Right ventricle myocardium inferior (tissue), 1 donor: Measurements from ENCODE around the gene PIK3R3. TPM values are rescaled to one million over a fixed set of nuclear protein-coding genes. Genes with fewer than 3 reads are reported as not detected.

Experiments used
- ATAC-seq: fragments of 200-7000 bp; cut with Tn5 transposase; one replicate; pipeline ENCODE4 v1.9.1; 2020; ENCODE audit warnings: mild to moderate bottlenecking, moderate library complexity
- DNase-seq: peaks from one replicate; pipeline ENCODE4 v3.0.0; 2021; ENCODE audit errors: missing footprints
- intact Hi-C: fragments of 100-400 bp; cut with DNase I; formaldehyde crosslinking; loops from one replicate; pipeline ENCODE4 v1.11.0; 2022
- total RNA-seq: library from RNA; stranded (reverse); fragmentation: NEBNext Ultra II Directional; extraction: Animal tissue kit (Norgen Biotek cat#: 25700); gene quantifications from one replicate; pipeline ENCODE4 v1.2.1, GENCODE V29; 2021
- donor health status: DM: no; HTN: yes; CAD: no; lungs with severe emphysema.

PIK3R3 gene
- total RNA-seq, 1 donor from 2014 or later: 22.6 TPM

DNA sequence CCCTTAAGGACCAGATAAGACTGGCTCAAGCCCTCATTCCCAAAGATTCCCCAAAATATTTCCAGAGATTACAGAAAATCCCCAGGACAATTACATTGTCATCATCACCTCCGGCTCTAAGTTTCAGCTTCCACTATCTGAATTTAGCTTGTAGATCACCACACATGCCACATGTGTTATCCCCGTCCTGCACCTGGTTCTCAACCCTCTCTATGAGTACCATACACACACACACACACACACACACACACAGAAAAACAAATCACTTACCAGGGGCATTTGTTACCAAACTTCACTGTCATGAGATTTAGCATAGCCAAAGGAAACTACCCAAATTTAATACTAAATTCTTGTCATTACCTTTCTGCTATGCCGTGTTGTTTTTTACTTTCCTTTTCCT is 27.1 kb upstream of the PIK3R3 start:
- DNase-seq (no peak), ATAC-seq (no peak)
- intact Hi-C loops: no loop called here

DNA sequence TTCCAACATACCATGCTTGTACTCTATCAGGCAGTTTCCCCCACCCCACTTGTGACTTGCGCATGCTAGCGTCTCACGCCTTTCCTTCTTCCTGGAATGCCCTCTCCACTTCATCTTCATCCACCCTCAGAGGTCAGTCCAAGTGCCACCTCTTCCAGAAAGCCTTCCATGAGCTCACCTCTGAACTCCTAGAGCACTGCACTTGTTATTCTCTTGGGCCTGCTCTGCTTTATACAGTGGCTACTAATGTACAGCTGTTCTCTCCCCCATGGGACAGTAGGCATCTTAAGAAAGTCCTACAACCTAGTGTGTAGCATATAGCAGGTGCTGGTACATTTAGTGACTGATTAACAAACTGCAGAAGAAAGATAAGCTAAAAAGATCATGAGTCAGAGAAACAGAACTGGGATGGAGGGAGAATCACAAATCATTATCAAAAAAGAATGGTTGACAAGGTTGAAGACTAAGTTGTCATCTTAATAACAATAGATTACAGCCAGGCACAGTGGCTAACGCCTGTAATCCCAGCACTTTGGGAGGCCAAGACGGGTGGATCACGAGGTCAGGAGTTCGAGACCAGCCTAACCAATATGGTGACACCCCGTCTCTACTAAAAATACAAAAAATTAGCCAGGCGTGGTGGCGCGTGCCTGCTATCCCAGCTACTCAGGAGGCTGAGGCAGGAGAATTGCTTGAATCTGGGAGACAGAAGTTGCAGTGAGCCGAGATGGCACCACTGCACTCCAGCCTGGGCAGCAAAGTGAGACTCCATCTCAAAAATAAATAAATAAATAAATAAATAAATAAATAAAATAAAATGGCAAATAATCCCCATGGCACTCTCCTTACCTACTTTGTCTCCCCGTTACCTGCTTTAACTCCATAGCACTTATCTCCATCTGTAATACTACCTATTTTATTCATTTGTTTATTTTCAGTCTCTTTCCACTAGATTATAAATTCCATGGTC is 26.2 kb upstream of the PIK3R3 start:
- ATAC-seq (no peak), DNase-seq (no peak)
- intact Hi-C loops: no loop called here

DNA sequence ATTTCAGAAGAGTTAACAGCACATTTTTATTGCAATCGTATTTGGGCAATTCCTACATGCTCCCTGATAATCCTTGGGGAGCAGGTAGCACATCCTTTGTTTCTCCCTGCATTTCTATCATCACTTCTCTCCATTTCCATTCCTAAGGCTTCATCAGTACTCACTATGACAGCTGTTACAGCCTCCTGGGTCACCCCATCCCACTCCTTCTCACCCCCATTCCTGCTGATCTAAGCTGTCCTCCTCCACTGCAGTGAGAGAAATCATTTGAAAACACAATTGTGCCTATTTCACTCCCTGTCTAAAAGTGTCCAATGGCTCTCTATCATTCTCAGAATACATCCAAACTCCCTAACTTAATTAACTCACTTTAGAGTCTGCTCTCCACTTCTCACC is 25.5 kb upstream of the PIK3R3 start:
- no peak for ATAC-seq
- intact Hi-C loops: no loop called here
- no peak for DNase-seq

DNA sequence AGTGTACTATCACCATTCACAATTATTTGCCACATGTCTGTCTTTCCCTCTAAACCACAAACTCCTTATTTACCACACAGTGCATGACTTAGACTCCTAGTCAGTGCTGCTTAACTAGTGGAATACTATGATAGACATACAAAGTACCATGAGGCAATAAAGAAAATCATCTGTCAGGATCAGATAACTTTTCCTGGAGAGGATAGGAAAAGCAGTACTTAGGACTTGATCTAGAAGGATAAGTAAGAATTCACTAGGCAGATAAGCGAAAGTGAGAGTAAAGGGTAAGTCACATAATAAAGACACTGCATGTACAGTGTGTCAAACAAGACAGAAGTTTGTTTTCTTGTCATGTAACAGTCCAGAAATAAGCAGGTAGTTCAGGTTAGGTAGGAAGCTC is 21.3 kb upstream of the PIK3R3 start:
- ATAC-seq: no peak
- no peak for DNase-seq
- intact Hi-C loops: no loop called here

DNA sequence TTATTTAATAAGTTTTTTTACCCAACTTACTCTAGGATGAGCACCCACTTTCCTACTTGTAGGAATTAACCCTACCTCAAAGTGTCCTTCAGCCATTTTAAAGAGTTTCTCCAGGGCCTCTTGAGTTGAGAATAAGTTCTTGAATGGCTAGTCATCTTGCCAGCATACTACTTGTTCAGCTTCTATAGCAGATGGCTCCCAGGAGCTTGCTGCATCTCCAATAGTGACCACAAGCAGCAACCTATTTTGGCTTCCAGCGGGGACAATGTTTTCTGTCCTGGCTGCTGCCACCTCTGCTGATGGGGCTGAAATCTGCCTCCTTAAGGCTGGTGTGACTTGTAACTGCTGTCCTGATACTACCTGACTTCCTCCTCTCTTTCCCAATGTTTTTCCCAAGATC is 20.8 kb upstream of the PIK3R3 start:
- intact Hi-C loops: no loop called here
- ATAC-seq: no peak
- DNase-seq: no peak

DNA sequence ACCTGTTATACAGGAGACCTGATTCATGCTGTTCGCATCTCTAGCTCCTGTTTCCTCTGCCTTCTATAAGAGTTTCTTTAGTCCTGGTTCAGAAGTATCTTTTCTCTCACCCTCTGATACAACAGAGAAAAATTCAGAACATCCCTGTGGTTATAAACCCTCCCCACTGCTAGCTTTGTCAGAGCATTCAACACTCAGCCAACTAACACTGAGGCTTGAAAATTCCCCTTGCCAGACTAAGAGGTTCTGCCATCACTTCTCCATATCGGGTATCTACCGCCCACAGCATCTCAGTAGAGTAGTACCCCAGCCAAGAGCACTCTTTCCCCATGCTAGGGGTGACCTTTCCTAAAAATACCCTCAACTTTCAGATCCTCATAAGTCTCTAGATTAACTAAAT is 19.6 kb upstream of the PIK3R3 start:
- no peak for ATAC-seq

DNA sequence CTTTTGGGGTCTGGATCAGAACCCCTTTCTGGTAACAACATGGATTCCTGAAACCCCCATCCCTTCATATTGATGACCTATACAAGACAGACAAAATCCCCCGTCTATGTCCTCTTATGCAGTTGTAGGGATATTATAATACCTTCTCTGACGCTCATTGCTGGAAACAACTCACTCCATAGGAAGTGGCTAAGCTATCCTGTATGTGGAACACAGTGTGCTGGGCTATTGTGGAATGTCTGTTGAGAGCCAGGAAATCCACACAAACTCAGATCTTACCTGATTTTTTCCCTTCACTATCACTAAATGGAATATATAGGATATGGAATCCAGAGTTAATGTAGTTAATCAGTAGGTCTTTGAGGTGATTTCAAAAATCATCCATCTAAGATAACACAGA is 17.7 kb upstream of the PIK3R3 start:
- DNase-seq (no peak), ATAC-seq (no peak)
- intact Hi-C loops: loop anchor here (1.0 kb wide), 1 partner anchor 16 kb away; no protein-coding TSS in a partner anchor

More for the DNA sequence above, 19.6 kb upstream of the PIK3R3 start:
- intact Hi-C loops: no loop called here
- no peak for DNase-seq

DNA sequence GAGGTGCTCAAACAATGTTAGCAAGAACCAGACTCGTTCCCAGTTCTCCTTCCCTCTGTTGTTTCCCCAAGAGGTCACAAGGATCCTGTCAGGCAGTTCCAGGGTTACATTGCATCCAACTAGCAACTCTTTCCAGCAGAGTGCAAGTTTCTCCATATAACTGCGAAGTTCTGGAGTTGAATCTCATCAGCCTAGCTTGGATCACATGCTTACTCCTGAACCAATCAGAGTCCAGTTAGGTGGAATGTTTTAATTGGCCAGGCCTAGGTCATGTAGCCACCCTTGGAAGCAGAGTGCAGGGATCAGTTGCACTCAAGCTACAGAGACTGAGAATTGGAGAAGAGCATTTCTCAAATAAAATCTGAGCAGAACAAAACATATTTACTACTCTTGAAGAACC is 15.9 kb upstream of the PIK3R3 start:
- DNase-seq: no peak
- no peak for ATAC-seq
- intact Hi-C loops: no loop called here

DNA sequence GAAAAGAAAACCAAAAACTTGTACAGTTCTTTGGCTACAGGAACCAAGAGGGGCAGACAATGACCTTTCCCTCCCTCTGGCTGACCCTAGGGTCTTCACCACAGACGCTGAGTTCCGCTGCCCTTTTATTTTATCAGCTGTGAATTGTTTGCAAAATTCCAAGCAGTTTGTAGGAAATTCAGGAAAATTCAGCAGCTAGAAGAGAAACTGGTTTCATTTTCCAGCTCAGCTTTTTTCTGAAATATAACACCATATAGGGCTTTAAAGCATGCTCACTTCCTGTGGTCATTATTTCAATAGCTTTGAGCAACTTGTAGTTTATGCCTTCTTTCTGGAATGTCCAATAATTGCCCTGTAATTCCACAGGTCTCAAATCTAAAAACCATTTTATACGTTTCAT is 5.5 kb upstream of the PIK3R3 start:
- ATAC-seq (no peak), DNase-seq (no peak)
- intact Hi-C loops: no loop called here

DNA sequence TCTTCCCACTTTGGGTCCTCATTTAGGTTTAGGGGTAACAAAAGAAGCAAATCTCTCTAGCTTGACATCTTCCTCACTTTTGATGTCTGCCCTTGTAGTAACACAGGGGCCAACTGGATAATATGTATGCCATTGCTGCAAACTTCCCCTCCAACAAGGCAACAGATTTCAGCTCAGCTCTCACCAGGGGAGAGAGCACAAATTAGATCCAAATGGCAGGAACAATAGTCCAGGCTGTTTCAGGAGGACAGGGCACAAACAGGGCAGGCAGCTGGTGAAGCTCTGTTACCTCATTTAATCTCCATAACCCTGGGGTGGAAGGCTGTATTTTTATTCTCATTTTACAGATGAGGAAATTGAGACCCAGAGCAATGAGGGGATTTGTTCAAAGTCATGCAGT is 4.3 kb upstream of the PIK3R3 start:
- intact Hi-C loops: no loop called here
- no peak for DNase-seq

DNA sequence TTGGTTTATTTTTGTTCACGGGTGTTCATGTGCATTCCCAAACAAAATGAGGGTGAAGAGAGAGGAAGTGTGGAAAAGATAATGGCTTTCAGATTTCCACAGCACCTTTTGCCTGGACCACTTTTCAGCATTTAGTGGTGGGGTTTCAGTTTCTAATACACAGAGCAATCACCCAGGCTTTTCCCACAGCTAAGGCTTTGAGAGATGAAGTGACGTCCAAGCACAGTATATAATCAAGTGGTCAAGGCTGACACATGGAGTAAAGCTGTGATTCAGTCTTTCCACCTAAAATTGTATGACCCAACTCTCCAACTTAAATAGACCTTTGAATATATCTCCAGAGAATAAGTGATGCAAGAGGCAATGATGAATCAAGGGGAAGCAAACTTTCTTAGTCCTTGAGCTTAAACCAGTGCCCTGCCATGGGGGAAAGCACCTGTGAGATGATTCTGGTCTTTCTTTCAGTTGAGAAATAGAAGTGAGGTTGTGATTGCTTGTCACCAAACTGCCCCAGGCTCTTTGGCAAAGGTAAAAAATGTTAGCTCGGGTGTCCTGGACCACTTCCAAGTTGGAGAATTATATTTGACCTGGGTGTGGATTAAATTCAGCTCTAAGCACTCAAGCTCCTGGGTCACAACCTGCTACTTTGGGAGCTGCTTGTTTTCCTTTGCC is 2.4 kb upstream of the PIK3R3 start:
- ATAC-seq (no peak), DNase-seq (no peak)
- intact Hi-C loops: loop anchor here (5.0 kb wide), 2 partner anchors 97 to 447 kb away; partner anchors contain the start of genes GPBP1L1 and TMEM69

More for the DNA sequence above, 4.3 kb upstream of the PIK3R3 start:
- ATAC-seq: no peak

DNA sequence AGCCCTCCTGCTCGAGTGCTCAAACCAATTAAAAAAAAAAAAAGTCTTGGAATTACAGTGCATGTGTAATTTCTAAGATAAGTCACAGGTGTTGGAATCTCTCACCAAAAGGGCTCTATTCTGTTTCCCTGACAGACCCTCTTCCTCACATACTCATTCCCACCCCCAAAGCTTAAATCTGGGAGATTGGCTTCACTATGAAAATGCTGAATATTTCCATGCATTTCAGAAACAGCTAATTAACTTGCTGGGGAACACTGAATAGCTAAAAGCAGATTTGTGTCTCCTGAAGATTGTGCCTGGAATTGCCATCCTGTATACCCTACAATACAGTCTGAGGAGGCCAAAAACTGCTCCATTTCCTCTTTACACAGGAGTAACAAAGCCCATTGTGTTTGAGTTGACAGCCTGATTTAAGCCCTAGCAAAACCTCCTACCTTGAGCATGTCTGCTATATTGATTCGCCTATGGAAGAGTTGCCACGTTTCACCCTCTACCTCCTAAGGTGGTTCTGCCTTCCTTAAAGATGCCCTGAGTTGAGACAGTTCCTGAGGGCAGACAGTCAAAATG is 1.4 kb upstream of the PIK3R3 start:
- DNase-seq: no peak
- intact Hi-C loops: loop anchor here (1.0 to 5.0 kb wide), 3 partner anchors 37 to 447 kb away; partner anchors contain the start of genes GPBP1L1 and TMEM69

DNA sequence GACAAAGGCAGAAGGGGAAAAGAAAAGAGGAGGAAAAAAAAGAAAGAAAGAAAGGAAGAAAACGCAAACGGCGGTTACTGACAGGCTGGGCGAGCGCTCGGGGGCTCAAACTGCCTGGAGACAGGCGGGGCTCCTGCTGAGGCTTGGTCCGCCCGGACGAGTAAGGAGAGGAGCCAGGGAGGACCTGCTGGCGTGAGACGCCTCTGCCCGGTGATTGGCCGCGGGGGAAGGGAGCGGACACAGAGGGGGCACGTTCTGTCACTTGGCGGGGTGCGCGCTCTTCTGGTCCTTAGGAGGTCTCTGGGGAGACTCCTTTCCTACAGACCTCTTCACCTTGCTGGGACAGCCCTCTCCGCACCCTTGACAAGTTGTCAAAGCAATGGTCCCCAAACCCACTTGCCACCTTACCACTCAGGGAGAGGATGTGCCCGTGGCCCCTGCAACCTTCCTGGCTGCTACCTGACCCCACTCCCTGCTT is 791 bp upstream of the PIK3R3 start:
- ATAC-seq: peak; percentile 52
- intact Hi-C loops: loop anchor here (1.0 to 5.0 kb wide), 3 partner anchors 38 to 446 kb away; partner anchors contain the start of genes GPBP1L1 and TMEM69
- DNase-seq: peak; percentile 85

More for the DNA sequence above, 1.4 kb upstream of the PIK3R3 start:
- ATAC-seq: no peak

DNA sequence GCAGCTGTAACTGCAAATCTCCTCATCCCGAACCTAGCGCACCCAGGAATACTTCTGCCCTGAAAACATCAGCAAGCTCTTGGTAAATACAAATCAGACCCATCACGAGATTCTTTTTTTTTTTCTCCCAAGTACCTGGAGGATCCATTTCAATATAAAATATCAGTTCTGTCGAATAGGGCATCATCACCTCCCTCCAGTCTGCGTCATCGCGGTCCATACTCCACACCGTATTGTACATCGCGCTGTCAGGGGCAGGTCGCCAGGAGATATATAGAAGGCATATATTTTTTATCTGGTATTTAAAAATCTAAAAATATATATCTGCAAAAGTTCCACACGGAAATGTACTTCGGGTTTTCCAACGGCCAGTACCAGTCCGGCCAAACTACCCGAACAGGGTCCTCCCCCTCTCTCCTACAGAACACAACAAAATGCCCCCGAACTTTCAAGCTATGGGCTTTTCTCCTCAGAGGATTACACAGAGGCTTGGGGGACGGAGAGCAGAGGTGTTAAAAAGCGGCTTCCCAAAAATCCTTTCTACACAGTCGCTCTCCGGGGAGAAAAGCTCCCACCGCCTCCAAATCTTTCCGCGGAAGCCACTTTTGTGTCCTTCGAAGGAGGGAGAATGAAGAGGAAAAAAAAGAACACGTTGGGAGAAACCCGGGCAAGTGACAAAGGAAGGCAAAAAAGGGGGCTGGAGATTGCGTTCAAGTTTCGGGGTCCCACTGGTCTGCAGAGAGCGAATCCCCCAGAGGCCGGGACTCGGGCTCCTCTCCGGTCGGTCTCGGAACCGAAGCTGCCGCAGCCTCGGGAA is 509 bp downstream of the PIK3R3 start:
- intact Hi-C loops: loop anchor here (1.0 to 5.0 kb wide), 3 partner anchors 47 to 445 kb away; partner anchors contain the start of genes GPBP1L1 and TMEM69
- ATAC-seq: no peak
- DNase-seq: no peak

DNA sequence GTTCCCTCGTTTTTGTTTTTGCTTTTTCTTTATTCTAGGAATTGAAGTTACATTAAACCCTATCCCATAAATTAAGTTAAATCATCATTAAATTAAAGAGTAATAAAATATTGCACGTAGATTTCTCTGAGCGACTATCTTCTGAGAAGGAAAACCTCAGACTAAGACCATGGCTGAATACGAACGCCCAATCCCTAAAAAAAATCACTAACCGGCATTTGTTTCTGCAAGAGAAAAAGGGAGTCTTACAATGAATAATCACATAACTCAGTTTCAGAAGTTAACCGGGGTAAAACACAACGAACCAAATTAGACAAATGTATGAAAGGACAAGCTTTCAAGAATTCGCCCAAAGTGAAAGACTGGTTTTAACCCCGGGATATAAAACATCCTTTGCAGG is 1.3 kb downstream of the PIK3R3 start:
- intact Hi-C loops: loop anchor here (5.0 kb wide), 2 partner anchors 94 to 444 kb away; partner anchors contain the start of genes GPBP1L1 and TMEM69
- no peak for DNase-seq
- no peak for ATAC-seq

DNA sequence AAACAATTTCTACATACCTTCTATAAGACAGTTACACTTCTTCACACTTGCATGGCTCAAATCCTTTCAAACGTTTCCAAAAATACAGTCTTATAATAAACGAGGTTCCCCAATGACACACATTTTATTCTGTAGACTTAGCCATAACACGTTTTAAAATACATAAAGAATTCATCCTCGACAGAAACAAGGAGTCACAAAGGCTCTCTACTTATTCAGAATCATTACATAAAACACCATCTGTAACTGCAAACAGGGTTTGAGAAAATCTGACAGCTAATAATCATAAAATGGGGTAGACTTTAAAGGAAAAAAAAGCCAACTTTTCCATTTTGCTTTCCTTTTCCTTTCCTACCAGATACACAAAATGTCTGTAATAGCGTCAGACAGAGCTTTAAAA is 1.8 kb downstream of the PIK3R3 start:
- intact Hi-C loops: loop anchor here (5.0 kb wide), 2 partner anchors 93 to 443 kb away; partner anchors contain the start of genes GPBP1L1 and TMEM69
- ATAC-seq: no peak

DNA sequence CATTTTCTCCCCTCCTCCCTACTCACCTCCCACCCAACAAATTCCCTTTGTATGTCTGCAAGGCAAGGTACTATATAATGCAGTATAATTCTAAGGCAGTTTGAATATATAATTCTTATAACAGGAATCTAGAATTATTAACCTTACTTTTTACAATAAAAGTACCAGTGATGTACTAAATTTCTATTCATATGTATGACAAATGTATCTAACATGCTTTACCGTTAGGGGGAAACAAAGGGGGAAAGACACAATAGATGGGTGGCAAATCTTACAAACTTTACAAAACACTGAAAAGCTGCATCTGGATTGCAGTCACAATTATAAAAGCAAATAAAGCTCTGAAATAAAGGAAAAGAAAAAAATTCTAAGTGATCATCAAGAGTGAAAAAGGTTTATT is 2.3 kb downstream of the PIK3R3 start:
- intact Hi-C loops: loop anchor here (5.0 kb wide), 2 partner anchors 93 to 443 kb away; partner anchors contain the start of genes GPBP1L1 and TMEM69
- ATAC-seq (no peak), DNase-seq (no peak)

More for the DNA sequence above, 1.8 kb downstream of the PIK3R3 start:
- DNase-seq: no peak

DNA sequence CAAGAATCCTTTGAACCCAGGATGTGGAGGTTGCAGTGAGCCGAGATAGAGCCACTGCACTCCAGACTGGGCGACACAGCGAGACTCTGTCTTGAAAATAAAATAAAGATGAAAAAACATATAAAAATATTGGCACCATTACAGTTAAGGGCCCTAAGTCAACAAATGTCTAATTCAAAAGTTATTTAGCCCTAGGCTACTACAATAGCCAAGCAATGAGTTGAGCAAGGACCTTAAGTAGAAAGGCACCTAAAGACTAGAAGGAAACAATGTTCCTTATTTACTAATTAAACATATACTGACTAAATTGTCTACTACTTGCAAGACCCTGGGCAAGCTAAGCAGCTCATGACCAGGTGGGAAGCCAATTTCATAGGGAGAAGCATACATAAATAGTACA is 4.1 kb downstream of the PIK3R3 start:
- no peak for ATAC-seq
- intact Hi-C loops: no loop called here
- DNase-seq: no peak
